ENCODE results near the gene NPAS2.

The NPAS2 gene

DNA sequence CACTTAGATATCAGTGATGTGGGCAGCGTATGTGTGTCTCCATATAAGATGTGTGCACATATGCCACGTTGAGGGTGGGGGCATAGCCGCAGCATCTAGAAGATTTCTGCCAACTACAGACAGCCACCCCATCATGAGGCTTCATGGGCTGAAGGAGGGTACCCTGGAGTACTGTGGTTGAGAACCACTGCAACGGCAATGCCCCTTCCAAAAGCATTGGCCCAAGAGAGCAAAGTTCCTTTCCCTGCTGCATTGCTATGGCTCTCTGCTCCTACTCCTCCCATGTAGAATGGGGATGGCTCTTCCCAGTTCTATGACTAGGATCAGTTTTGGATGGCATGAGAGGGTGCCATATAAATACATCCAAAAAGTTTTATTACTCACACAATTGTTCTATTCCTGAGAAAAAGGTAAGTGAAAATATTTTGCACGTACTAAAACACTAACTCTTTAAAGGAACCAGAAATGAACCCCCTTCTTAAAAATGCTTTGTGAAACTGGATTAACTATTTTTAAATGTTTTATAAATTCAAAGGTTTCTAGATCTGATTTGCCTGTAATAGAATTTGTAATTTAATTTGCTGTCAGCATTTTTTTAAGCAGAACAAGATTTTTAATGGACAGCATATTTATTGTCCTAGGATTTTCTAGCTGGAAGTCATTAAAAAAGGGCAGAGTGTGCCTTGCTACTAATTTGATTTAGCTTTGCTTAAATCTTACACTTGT lies 177.7 kb downstream of the NPAS2 start:
- DNase-seq = no peak

DNA sequence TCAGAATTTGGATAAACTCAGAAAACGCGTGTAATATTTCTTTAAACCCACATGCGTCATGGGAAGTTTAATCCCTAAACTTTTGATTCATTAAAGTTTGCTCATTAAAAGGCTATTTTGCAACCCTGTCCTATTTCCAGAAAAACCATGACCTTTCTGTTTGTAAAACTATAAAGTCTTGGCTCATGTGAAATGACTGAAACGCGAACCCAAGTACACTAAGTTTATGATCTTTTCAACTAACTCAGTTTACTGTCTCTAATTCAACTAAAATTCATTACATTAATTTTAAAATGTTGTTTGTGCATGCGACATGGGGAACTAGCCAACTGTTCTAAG lies 178.3 kb downstream of the NPAS2 start:
- no peak for DNase-seq

- DNase-seq = no peak
Measured at GRCh38 chr2:100999995-101000394, 180.1 kb downstream of the NPAS2 start.

GRCh38 chr2:101001691-101002561 lies 182.0 kb downstream of the NPAS2 start, which contains the start of gene RPL31:
RPL31 (plus strand) TSS chr2:101002289; CDS start chr2:101002702, 413 bp downstream.
- peak; percentile 95 for DNase-seq

- no peak for DNase-seq
Measured at GRCh38 chr2:101002562-101003277, 182.8 kb downstream of the NPAS2 start.

GRCh38 chr2:101003278-101003775 lies 183.4 kb downstream of the NPAS2 start:
- DNase-seq = no peak

DNA sequence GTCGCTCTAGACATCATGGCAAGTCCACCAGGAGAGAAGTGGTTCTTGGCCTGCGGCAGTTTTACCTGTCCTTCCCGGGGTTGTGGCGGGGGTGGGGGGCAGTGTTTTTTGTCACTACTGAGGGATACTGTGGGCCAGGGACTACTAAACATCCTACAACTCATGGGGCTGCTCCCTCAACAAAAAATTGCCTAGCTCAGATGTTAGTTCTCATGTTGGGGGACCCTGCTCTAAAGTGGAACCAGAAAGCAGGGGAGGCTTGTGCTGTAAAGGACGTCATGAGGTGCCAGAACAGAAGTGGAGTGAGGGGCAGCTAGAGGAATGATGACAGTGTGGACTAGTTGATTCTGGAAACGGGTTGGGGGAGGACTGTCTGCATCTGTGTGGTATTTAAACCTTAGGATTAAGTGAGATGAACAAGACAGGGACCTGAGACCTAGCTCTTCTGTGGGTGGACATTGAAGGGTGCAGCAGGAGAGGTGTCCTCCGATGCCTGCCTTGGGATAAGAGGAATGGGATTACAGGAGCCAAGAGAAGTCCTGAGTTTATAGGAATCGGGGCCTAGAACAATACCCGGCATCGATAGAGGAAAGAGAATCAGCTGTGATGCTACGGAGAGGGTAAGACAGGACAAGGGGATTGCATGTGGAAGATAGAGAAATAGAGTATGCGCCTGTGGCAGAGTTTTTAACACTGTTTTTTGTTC lies 184.8 kb downstream of the NPAS2 start:
- DNase-seq = no peak

DNA sequence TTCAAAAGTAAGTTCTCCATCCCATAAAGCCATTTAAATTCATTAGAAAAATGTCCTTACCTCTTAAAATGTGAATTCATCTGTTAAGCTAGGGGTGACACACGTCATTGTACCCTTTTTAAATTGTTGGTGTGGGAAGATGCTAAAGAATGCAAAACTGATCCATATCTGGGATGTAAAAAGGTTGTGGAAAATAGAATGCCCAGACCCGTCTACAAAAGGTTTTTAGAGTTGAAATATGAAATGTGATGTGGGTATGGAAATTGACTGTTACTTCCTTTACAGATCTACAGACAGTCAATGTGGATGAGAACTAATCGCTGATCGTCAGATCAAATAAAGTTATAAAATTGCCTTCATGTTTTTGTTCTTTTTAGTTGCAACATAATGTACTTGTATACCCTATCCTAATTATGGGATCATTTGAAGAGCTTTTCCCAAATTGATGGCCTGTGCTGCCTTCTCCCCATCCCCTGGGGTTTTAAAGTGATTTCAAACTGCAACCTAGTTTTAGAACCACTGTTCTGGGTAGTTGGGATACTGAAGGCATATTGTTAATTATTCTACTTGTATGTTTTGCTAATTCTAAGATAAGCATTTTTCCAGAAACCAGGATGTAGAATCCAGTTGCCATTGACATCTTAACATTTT lies 186.3 kb downstream of the NPAS2 start:
- no peak for DNase-seq

- no peak for DNase-seq
Measured at GRCh38 chr2:101007415-101008345, 187.7 kb downstream of the NPAS2 start.

DNA sequence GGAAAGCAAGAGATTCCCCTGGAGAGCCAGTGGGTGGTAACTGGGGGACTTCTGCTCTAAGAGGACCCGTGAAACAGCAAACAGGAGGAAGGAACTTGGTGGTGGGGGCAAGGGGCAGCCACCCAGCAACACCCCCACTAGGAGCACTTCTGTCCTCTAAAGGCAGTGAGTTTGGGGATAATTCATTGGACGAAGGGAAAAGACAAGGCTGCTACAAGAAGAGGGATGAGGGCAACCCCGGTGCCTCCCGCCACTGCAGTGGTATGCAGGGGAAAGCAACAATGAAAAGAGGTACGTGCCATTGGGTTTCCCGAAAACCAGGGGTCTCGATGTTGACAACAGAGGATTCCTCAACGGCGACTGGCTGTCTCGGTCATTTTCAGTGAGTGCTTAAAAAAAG lies 191.2 kb downstream of the NPAS2 start:
- no peak for DNase-seq

DNA sequence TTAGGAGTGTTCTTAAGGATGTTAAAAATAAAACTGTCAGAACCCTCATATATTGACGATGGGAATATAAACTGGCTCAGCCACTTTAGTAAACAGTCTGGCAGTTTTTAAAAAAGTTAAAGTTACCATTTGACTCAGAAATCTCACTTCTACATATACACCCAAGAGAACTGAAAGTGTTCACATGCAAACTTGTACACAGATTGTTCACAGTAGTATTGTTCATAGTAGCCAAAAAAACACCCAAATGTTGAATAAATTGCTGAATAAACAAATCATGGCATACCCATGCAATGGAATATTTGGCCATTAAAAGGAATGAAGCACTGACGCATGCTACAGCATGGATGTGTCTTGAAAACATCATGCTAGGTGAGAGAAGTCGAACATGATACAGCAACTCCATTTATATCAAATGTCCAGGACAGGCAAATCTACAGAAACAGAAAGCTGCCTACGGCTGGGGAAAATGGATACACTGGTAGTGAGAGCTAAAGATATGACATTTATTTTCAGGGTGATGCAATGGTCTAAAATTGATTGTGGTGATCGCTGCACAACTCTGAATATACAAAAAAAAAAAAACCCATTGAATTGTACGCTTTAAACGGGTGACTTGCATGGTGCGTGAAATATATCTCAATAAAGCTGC lies 192.2 kb downstream of the NPAS2 start:
- no peak for DNase-seq

DNA sequence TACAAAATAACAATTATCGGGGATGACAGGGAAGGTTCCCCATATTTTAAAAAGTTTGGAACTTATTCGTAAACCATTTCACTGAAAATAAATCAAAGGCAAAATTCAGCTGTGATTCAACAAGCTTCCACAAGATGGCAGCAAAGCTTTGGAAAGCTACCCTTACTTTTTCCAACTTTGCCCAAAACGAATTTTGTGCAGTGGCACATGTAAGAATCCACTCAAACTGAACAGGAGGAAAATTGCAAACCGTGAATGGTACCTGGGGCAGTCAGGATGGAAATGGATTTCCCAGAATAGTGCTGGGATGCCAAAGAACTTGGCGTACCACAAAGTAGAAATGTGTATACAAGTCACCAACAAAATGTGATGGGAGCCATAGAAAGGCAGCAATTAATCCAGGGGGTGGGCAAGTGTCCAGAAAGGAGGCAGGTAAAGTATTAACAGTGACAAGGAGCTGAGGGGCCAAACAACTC lies 192.8 kb downstream of the NPAS2 start:
- peak; percentile 15 for DNase-seq

DNA sequence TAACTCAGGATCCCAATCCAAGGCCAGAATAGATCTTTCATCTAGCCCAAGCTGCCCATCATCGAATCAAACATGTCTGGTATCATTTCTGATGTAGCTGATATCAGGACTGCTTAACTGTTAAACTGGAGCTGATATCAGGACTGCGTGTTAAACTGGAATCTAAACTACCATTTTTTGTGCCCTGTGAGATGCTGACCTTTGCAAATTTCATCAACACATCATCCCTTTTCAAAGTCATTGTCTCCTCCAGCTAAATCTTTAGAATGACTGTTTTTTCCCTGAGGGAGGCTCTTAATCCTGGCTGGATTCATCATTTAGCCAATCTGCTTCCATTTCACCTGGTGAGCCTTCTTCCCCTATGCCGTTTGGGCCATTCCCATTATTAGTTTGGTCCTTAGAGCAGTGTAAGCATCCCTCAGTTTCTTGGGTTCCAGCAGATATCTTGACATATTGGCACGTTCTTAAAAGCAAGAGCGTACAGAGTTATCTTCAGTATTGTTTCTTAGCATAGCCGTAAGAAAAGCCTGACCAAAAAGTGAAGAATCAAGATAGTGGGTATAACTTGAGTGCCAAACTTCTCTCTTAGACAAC lies 194.4 kb downstream of the NPAS2 start:
- DNase-seq = no peak

- DNase-seq = no peak
Measured at GRCh38 chr2:101017371-101017770, 197.4 kb downstream of the NPAS2 start.

- no peak for DNase-seq
Measured at GRCh38 chr2:101018934-101019333, 199.0 kb downstream of the NPAS2 start.

DNA sequence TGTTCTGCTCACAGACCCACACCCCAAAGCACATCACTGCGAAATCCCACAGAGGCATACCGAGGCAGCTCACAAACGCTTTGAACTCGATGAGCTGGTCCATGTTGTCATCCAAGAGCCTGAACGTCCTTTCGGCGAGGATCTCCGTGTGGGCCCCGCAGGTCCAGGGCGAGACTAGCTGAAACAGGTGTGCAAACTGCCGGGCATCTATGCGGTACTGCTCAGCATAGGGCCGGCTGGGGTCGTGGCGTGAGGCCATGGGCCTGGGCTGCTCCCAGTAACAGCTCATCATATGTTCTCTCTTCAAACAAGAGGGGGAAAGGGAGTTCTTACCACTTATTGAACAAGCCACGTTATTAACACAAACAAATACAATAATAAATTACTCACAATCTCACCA lies 202.3 kb downstream of the NPAS2 start:
- DNase-seq = no peak

- DNase-seq = no peak
Measured at GRCh38 chr2:101023327-101024107, 203.6 kb downstream of the NPAS2 start.

DNA sequence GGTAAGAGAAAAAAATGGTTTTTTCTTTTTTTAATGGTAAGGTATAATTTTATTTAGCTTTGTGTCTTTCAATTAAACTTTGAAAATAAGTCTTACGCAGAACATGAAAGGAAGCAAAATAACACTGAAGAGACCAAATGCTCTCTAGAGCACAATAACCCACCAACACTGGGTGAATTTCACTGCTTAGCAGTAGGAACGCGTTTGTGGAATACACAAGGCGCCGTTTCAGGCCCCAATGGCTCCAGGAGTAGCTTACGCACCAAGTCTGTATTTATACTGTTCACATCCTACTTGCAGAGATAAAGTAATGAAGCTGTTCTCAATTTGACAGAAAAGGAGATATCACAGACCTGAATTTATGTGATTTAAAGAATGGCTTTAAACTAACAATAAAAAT lies 205.6 kb downstream of the NPAS2 start:
- no peak for DNase-seq

- DNase-seq = no peak
Measured at GRCh38 chr2:101026253-101026701, 206.3 kb downstream of the NPAS2 start.

Data from NCI-H2107 (cell line).